HG02943 (cell line): ENCODE measurements around the gene SOX5.
A peak's percentile ranks its signal among the peaks of the same experiment; 100 is the strongest.

Source experiments
- ATAC-seq: cut with Tn5 transposase; IDR thresholded peaks from one replicate; pipeline ENCODE4 v1.9.1; 2021; ENCODE audit warnings: mild to moderate bottlenecking, low read depth, moderate library complexity; ENCODE audit not compliant: unreplicated experiment

The SOX5 gene

DNA sequence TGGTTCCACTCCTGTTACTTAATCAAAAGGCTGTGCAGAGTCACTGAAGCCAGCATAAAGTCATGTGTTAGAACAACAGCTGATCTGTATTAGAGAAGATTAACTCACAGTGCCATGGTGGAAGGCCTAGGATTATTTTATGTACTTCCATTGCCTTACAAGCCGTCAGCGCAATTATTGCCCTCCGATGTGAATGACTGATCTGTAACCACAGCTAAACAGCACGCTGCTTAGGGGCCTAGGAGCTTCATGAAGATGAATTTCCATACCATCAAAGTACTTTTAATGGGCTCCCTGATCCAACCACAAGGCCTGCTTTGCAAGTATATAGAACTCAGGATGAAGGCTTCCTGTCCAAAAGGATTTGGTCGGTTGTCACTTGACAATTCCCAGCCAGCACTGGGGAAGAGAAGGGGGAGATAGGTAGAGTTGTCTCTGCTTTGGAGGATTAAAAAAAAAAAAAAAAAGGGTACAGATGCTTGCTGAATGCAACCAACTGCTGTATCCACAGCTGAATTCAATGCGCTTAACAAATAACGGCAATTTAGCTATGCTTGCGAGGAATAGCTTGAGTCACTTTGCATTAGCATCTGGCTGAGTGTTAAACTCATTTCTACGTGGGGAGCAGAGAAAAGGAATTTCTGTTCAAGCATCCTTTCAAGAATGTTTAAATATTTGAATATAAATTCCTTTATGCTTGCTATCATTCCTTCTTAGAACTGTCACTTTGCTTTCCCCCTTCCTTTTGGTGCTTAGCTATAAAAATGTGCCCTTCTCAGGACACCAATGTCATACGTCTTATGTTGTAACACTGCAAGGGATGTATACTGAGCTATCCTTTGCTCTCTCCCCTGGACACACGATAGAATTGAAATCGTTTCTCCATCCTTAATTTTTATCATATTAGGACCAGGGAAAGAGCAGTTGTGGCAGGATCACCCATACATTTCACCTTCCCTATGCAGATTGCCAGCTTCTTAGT is 387.8 kb downstream of the SOX5 start:
- no peak for ATAC-seq

DNA sequence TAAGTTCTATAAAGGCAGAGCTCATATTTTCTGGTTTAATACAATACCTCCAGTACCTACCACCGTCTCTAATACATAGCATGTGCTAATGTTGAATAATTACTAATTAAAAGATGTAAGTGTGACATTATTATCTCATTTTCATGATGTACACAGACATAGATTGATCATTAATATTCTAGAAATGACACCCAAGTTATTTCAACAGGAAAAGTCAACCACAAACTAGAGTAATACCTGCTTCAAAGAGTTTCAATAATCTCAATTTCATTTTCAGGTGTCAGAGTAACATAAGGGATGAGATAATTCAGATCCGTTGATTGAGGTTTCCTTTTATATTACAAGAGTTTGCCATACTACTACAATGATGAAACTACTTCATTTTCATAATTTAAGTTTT is 388.9 kb downstream of the SOX5 start:
- peak; percentile 92 for ATAC-seq

DNA sequence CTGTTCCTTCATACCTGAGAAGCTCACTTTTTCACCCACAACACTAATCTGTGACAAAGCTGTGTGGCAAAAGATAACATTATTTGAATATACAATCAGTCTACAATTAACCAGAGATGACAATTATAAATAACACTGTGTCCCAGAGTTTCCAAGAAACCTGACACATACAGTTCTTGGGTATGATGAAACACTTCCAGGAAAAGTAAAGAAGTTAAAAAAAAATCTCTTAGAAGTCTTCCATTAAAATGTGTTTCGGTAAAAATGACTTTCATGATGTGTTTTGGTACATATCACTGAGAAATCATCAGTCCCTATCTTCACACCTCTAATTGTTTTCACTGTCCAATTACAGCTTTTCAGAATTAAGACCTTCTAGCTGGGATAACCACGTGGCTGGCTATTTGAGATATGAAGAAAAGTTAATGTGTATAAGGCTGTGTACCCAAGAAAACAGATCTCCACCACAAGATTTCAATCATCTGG is 390.2 kb downstream of the SOX5 start:
- ATAC-seq: no peak

DNA sequence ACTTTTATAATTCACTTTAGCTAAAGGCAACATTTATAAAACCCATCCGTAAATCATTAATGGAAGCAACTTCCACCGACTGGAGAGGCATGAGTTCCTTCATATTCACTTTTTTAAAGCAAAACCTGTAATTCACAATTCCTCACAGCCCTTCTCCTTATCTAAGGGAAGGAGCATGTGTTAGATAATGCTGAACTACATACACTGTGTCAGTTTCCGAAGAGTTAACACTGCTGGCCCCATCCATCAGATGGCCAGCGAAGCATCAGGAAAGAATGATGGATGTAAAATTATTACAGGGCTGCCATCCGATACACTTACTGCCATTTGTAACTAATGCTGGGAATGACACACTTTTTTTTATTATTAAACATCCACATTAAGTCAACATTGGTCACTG is 392.8 kb downstream of the SOX5 start:
- ATAC-seq: no peak

DNA sequence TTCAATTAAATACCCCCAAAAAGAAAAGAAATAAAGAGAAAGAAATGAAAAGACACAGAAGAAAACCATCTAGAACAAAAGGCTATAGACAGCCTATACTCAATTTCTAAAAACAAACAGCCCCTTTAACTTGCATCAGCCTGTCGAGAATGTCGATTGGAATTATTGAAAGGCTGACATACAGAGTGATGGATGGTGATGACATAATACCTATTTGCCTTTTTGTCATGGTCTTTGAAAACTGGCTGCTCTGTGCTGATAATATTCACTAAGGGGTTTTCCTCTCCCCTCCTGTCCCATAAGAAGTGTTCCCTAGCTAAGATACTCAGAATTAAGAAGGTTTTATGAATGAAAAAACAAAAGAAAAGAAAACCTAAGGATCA is 393.7 kb downstream of the SOX5 start:
- no peak for ATAC-seq

DNA sequence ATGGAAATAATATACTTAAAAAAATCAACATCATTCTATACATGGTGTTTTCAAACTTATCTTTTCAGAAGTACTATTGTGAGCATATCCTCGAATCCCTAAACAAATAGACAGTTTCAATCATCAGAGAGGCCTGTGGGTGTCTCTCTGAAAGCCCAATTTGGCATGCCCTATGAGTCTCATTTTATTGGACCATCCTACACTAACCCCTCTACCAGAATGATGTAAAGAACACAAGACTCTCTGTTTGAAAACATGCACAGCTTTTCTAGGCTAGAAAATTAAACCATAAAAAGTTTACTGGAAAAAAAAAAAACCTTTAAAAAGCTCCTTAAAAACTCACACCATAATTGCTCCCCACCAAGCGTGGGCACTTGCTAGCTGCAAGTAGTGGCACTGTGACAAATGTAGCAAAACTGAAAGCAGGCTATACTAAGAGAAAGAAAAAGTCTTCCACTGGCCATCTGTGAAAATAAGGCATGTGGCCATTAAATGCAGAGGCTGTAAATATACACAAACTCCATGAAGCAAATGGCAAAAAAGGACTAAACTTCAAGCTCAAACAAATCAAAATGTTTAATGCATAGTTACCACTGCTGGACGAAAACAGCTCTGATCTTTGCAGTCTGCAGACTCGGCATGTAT is 394.2 kb downstream of the SOX5 start:
- ATAC-seq: no peak

DNA sequence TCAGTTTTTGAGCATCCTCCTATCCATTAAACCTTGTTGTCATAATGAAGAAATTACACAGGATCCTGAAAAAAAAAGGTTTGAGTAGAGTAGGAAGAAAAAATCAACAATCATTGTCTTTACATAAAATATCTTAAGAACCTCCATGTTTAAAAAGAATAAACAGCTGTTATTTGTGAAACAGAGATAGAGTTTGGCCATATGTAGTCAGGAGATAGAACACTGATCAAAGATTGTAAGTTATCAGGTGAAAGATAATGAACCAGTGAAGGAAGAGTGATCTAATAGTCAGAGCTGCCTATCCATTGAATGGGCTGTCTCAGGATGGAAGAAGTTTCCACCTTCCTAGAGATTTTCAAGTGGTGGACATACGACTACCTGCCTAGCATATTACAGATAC is 397.1 kb downstream of the SOX5 start:
- no peak for ATAC-seq

DNA sequence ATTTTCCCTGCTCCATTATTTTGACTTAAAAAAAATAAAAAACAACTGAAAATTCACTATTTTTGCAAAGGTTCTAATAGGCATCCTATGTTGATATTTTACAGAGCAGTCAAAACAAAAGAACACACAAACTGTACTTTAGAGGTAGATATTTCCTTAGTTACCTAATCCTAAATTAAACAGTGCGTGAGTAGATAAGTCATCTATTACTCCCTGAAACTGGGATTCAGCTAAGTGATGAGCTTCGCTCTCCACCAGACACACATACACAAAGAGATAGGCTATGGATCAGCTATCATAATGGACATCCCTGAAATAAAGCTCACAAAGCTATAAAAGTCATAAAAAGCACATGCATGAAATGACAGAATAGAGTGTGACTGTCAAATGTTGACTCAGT is 398.7 kb downstream of the SOX5 start:
- no peak for ATAC-seq

DNA sequence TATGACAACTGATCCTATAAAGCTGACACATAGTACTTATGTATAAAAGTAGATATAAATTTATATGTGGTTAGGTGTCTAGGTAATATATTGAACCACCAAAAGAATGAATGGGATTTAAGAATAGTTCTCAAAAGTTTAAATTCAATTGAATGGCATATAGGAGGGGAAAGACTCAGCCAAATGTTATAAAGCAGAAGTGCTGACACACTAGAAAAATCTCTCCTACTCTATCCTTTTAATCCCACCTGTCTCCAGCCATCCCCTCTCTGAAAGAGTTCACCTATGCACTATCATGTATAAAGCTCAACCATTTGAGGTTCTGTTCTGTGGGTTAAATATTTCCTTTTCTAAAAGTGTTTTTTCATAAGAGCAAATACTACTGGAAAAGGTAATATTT is 400.7 kb downstream of the SOX5 start:
- ATAC-seq: no peak

DNA sequence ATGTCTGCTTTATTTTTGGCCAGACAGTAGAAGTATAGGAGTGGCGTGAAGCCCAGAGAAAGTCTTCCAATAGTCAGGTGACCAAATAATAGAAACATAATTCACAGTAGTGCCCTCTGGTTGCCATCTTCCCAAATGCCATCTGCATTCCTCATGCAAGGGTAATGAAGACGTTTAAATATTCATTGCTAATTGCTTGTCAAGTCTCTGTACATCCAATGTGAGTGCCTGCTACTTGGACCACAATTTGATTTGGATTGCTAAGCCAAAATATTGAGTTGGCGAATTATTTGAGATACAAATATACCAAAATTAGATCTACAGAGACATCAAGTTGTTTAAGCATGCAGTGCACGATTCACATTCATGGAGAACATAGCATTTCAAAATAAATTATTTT is 402.7 kb downstream of the SOX5 start:
- no peak for ATAC-seq

DNA sequence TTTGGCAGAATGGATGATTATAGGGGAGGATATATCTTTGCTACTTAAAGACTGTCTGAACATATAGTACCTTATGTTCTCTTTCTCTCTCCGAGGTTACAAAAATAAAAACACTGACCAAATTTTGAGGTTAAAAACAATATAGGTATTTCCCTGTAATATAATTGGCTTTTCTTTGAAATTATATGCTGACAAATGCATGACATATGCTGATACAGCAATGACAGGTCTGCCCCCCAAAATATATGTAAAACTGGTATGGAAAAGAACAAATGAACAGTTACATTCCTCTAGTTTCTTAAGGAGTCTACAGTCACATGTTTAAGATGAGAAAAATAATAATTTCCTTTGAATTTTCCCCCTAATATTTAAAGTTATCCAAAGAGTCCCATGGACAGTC is 405.7 kb downstream of the SOX5 start:
- no peak for ATAC-seq

DNA sequence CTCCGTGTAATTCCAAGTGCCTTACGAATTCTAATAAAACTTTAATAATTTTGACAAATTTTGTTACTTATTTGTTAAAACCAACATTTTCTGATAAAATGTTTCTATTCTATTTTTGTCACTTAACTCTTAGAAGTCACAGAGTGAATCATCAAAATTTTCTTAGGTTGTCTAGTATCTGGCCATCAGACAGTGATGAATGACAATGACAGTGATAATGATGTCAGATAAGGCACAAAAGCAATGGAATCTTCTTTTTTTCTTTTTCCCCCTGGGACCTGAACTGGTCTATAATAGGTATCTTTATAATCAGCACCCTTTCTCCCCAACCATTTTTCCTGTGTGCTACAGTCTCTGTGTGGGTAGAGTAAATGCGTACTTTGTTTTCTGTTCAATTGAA is 407.3 kb downstream of the SOX5 start:
- no peak for ATAC-seq

DNA sequence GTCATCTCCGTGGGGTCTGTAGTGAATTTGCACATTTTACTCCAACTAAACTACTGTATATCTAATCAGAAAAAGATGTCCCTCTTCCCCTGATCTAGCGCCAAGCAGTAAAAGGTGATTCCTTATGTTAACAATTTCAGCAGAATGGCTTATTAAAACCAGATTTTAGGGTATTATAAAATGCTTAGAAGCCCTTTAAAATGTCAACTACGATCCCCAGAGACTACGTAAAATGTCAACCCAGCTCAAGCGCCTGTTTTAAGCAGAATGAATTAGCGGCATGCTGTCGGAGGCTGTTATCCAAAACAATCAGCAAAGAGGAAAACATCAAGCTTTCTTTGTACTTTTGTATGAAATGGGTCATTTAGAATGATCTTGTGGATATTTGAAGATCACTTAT is 408.9 kb downstream of the SOX5 start:
- ATAC-seq: no peak

DNA sequence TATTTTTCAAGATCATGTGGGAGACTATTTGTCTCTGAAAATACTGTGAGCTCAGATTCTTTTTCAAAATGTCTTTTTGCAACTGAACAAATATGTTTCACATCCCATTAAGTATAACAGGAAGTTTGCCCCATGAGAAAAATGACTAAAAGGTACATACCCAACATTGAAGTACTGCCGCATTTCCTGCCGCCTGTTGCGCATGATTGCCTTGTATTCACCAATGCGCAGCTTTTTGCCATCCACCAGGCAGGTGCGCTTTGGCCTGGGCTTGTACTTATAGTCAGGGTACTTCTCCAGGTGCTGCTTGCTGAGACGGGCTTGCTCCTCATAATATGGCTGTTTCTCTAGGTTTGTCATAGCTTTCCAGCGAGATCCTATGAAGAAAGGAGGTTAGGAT is 413.2 kb downstream of the SOX5 start:
- peak; percentile 91 for ATAC-seq

DNA sequence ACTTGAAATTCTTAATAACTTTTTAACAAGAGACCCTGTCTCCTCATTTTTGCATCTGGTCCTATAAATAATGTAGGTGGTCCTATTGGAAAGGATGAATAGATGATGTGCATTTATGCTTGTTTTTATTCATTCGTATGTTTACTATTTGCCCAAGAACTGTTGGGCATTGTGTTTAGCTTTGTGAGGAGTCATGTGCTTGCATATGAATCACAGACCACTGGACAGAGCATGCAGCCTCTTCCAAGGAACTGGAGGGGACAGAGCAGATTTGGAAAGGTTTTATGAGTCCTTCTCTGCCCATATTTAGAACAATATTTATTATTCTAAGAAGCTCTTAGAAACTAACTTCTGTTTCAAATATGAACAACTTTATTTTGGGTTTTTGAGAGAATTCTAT is 414.0 kb downstream of the SOX5 start:
- no peak for ATAC-seq

DNA sequence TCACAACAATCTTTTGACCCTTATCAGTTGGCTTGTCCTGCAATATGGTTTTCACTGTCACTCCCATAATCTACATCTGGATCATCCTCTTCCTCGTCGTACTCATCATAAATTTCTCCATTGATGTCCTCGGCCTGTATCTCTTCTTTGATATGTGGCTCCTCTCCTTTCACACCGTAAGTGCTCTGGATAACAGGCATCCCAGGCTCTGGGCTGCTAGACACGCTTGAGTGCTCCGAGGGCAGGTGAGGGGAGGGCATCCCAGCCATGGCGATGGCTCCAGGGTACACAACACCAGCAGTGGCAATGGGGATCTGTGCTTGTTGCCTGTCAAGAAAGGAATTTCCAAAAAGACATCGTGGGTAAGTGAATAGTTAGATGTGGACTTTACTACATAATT is 415.3 kb downstream of the SOX5 start:
- ATAC-seq: no peak

DNA sequence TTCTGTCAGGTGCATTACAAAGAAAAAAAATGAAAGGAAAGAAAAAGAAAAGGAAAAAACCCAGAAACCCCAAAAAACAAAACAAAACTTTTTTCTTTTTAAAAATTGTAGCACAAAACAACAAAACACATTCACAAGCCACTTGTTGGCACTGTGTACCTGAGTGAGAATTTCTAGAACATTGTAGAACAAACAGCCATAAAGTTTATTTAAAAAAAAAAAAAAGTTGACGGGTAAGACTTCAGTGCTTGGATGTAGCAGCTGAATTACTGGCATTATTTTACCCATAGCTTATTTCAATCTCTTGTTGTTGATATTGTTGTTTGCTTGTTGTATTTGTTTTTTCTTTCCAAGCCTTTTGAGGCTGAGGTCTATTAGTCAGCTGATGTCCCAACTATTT is 415.8 kb downstream of the SOX5 start:
- ATAC-seq: no peak

DNA sequence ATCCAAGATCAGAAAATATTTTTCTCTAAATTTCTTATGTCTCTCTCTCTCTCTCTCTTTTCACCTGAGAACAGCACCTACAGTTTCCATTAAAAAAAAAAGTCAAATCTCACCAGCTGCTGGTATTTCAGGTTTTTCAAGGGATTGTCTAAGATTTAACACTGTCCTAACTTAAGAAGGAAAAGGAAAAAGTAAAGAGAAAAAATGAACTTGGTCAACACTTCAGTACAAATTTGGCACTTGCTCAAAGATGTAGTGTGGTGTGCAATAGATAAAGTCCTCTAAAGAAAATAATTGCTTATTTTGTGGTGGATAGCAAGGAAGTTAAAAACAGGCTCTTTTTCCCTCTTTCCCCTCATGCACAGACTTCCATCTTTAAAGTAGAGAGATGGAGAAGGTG is 416.2 kb downstream of the SOX5 start:
- no peak for ATAC-seq

DNA sequence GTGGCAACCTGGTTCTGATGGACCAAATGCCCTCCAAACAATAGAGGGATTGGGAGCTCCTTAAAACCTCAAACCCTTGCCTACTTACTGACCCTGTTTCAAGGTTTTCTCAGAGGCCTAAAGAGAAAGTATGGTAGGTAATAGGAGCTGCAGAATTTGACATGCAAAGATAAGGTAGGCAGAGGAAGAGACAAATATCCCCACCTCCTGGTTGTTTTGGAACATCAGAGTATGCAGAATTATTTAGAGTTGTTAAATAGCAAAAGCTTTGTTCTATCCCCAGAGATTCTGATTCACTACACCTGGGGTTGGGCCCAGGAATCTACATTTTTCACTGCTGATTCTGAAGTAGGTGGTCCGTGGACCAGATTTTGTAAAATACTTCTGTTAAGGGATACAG is 421.2 kb downstream of the SOX5 start:
- ATAC-seq: no peak

DNA sequence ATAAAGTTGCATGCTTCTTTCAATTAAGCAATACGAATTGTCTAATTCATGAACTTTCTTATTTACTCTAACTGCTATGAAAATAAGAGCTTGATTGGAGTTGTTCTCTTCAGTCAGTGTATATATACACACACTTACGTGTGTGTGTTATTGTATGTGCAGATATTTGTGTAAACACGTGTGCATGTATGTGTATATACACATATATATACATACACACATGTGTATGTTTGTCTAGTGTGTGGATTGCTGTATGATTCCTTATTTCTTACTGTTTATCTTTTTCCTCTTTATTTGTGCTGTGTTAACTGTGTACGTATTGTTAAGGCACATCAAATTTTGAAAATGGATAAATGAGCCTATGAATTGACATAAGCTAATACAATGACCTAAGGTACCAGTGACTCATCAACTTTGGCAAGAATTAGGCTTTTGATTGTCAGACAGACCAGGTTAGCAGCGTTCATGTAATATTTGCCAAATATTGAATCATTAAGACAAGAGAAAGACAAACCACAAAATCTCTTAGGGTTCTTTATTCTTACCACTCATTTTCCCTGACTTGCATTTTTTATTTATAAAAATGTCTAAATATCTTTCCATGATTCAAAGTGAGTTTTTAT is 423.9 kb downstream of the SOX5 start:
- ATAC-seq: no peak

DNA sequence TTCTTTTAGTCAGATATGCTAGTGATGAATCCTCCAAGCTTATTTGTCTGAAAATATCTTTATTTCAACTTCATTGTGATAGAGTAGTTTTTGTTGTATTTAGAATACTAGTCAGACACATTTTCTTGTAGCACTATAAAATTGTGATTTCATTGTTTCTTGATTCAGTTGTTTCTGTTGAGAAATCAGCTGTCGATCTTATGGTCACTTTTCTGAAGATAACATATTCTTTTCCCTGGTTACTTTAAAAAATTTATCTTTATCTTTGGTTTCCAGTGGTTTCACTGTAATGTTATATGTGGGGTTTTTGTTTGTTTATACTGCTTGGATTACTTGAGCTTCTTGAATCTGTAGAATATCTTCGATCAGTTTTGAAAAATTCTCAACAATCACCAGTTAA is 426.1 kb downstream of the SOX5 start:
- ATAC-seq: no peak
